ENCODE data around the gene CALU.

Gene CALU

GRCh38 chr7:128794020-128794419, 54.9 kb downstream of the CALU start:
- no peaks in the 10 kb centered on the region for H3K27me3 ChIP-seq (replicated peaks; ENCODE audit: control insufficient read depth, insufficient read depth, low read length, poor library complexity, severe bottlenecking)
- no peak for DNase-seq
- H3K4me1 ChIP-seq (ENCODE audit: control insufficient read depth, insufficient read depth, low read length, poor library complexity, severe bottlenecking), result peaks cover 14% of the 10 kb centered on the region
- H3K27ac ChIP-seq (ENCODE audit: insufficient read depth, low read length, poor library complexity, severe bottlenecking), result no peak overlapping the region
- H3K4me3 ChIP-seq (ENCODE audit: insufficient read depth, low read depth, low read length, poor library complexity, severe bottlenecking), result no peak overlapping the region
- no peaks in the 10 kb centered on the region for H3K36me3 ChIP-seq (ENCODE audit: control insufficient read depth, insufficient read depth, low read length)
- H3K9me3 ChIP-seq (ENCODE audit: control insufficient read depth, low read length), result no peaks in the 10 kb centered on the region

GRCh38 chr7:128794436-128794835, 55.3 kb downstream of the CALU start:
- Histone ChIP-seq H3K9me3 (ENCODE audit: control insufficient read depth, low read length) (no peaks in the 10 kb centered on the region), H3K4me3 (ENCODE audit: insufficient read depth, low read depth, low read length, poor library complexity, severe bottlenecking) (no peak overlapping the region), H3K27ac (ENCODE audit: insufficient read depth, low read length, poor library complexity, severe bottlenecking) (no peak overlapping the region), H3K4me1 (ENCODE audit: control insufficient read depth, insufficient read depth, low read length, poor library complexity, severe bottlenecking) (peaks cover 14% of the 10 kb centered on the region), H3K27me3 (replicated peaks; ENCODE audit: control insufficient read depth, insufficient read depth, low read length, poor library complexity, severe bottlenecking) (no peaks in the 10 kb centered on the region), H3K36me3 (ENCODE audit: control insufficient read depth, insufficient read depth, low read length) (no peaks in the 10 kb centered on the region)
- DNase-seq, result no peak

GRCh38 chr7:128795129-128795528, 56.0 kb downstream of the CALU start:
- Histone ChIP-seq H3K4me1 (ENCODE audit: control insufficient read depth, insufficient read depth, low read length, poor library complexity, severe bottlenecking) (peaks cover 14% of the 10 kb centered on the region), H3K4me3 (ENCODE audit: insufficient read depth, low read depth, low read length, poor library complexity, severe bottlenecking) (no peak overlapping the region), H3K36me3 (ENCODE audit: control insufficient read depth, insufficient read depth, low read length) (no peaks in the 10 kb centered on the region), H3K9me3 (ENCODE audit: control insufficient read depth, low read length) (no peaks in the 10 kb centered on the region), H3K27me3 (replicated peaks; ENCODE audit: control insufficient read depth, insufficient read depth, low read length, poor library complexity, severe bottlenecking) (no peaks in the 10 kb centered on the region), H3K27ac (ENCODE audit: insufficient read depth, low read length, poor library complexity, severe bottlenecking) (no peak overlapping the region)
- DNase-seq, result no peak

GRCh38 chr7:128796327-128796726, 57.2 kb downstream of the CALU start:
- Histone ChIP-seq H3K36me3 (ENCODE audit: control insufficient read depth, insufficient read depth, low read length) (no peaks in the 10 kb centered on the region), H3K4me3 (ENCODE audit: insufficient read depth, low read depth, low read length, poor library complexity, severe bottlenecking) (no peak overlapping the region), H3K27me3 (replicated peaks; ENCODE audit: control insufficient read depth, insufficient read depth, low read length, poor library complexity, severe bottlenecking) (no peaks in the 10 kb centered on the region)

GRCh38 chr7:128799451-128799850, 60.3 kb downstream of the CALU start:
- no peak for DNase-seq
- no peak overlapping the region for H3K27ac ChIP-seq (ENCODE audit: insufficient read depth, low read length, poor library complexity, severe bottlenecking)
- no peaks in the 10 kb centered on the region for H3K36me3 ChIP-seq (ENCODE audit: control insufficient read depth, insufficient read depth, low read length)
- H3K27me3 ChIP-seq (replicated peaks; ENCODE audit: control insufficient read depth, insufficient read depth, low read length, poor library complexity, severe bottlenecking), result no peaks in the 10 kb centered on the region
- no peaks in the 10 kb centered on the region for H3K4me1 ChIP-seq (ENCODE audit: control insufficient read depth, insufficient read depth, low read length, poor library complexity, severe bottlenecking)
- no peak overlapping the region for H3K4me3 ChIP-seq (ENCODE audit: insufficient read depth, low read depth, low read length, poor library complexity, severe bottlenecking)
- H3K9me3 ChIP-seq (ENCODE audit: control insufficient read depth, low read length), result no peaks in the 10 kb centered on the region

More at GRCh38 chr7:128796327-128796726, 57.2 kb downstream of the CALU start:
- no peak for DNase-seq
- Histone ChIP-seq H3K27ac (ENCODE audit: insufficient read depth, low read length, poor library complexity, severe bottlenecking) (no peak overlapping the region), H3K9me3 (ENCODE audit: control insufficient read depth, low read length) (no peaks in the 10 kb centered on the region), H3K4me1 (ENCODE audit: control insufficient read depth, insufficient read depth, low read length, poor library complexity, severe bottlenecking) (peaks cover 8% of the 10 kb centered on the region)

- no peaks in the 10 kb centered on the region for H3K9me3 ChIP-seq (ENCODE audit: control insufficient read depth, low read length)
- H3K27me3 ChIP-seq (replicated peaks; ENCODE audit: control insufficient read depth, insufficient read depth, low read length, poor library complexity, severe bottlenecking), result no peaks in the 10 kb centered on the region
- H3K4me3 ChIP-seq (ENCODE audit: insufficient read depth, low read depth, low read length, poor library complexity, severe bottlenecking), result no peak overlapping the region
- no peak overlapping the region for H3K27ac ChIP-seq (ENCODE audit: insufficient read depth, low read length, poor library complexity, severe bottlenecking)
- DNase-seq, result no peak
- H3K4me1 ChIP-seq (ENCODE audit: control insufficient read depth, insufficient read depth, low read length, poor library complexity, severe bottlenecking), result no peaks in the 10 kb centered on the region
- H3K36me3 ChIP-seq (ENCODE audit: control insufficient read depth, insufficient read depth, low read length), result no peaks in the 10 kb centered on the region
Observed at GRCh38 chr7:128800567-128800966, 61.4 kb downstream of the CALU start.

- no peaks in the 10 kb centered on the region for H3K36me3 ChIP-seq (ENCODE audit: control insufficient read depth, insufficient read depth, low read length)
- H3K4me3 ChIP-seq (ENCODE audit: insufficient read depth, low read depth, low read length, poor library complexity, severe bottlenecking), result no peak overlapping the region
- H3K9me3 ChIP-seq (ENCODE audit: control insufficient read depth, low read length), result no peaks in the 10 kb centered on the region
- H3K27ac ChIP-seq (ENCODE audit: insufficient read depth, low read length, poor library complexity, severe bottlenecking), result no peak overlapping the region
- H3K27me3 ChIP-seq (replicated peaks; ENCODE audit: control insufficient read depth, insufficient read depth, low read length, poor library complexity, severe bottlenecking), result no peaks in the 10 kb centered on the region
- DNase-seq, result no peak
- H3K4me1 ChIP-seq (ENCODE audit: control insufficient read depth, insufficient read depth, low read length, poor library complexity, severe bottlenecking), result no peaks in the 10 kb centered on the region
Observed at GRCh38 chr7:128801003-128801402, 61.8 kb downstream of the CALU start.

- Histone ChIP-seq H3K4me3 (ENCODE audit: insufficient read depth, low read depth, low read length, poor library complexity, severe bottlenecking) (no peak overlapping the region), H3K27me3 (replicated peaks; ENCODE audit: control insufficient read depth, insufficient read depth, low read length, poor library complexity, severe bottlenecking) (no peaks in the 10 kb centered on the region), H3K4me1 (ENCODE audit: control insufficient read depth, insufficient read depth, low read length, poor library complexity, severe bottlenecking) (no peaks in the 10 kb centered on the region), H3K9me3 (ENCODE audit: control insufficient read depth, low read length) (no peaks in the 10 kb centered on the region), H3K27ac (ENCODE audit: insufficient read depth, low read length, poor library complexity, severe bottlenecking) (no peak overlapping the region), H3K36me3 (ENCODE audit: control insufficient read depth, insufficient read depth, low read length) (no peaks in the 10 kb centered on the region)
- DNase-seq, result no peak
Observed at GRCh38 chr7:128801667-128802418, 62.7 kb downstream of the CALU start.

GRCh38 chr7:128804484-128804883, 65.3 kb downstream of the CALU start:
- Histone ChIP-seq H3K27ac (ENCODE audit: insufficient read depth, low read length, poor library complexity, severe bottlenecking) (no peak overlapping the region), H3K4me1 (ENCODE audit: control insufficient read depth, insufficient read depth, low read length, poor library complexity, severe bottlenecking) (no peaks in the 10 kb centered on the region), H3K4me3 (ENCODE audit: insufficient read depth, low read depth, low read length, poor library complexity, severe bottlenecking) (no peak overlapping the region), H3K36me3 (ENCODE audit: control insufficient read depth, insufficient read depth, low read length) (no peaks in the 10 kb centered on the region), H3K27me3 (replicated peaks; ENCODE audit: control insufficient read depth, insufficient read depth, low read length, poor library complexity, severe bottlenecking) (no peaks in the 10 kb centered on the region), H3K9me3 (ENCODE audit: control insufficient read depth, low read length) (no peaks in the 10 kb centered on the region)
- no peak for DNase-seq

GRCh38 chr7:128805225-128805624, 66.1 kb downstream of the CALU start:
- no peaks in the 10 kb centered on the region for H3K36me3 ChIP-seq (ENCODE audit: control insufficient read depth, insufficient read depth, low read length)
- H3K27ac ChIP-seq (ENCODE audit: insufficient read depth, low read length, poor library complexity, severe bottlenecking), result no peak overlapping the region
- H3K4me3 ChIP-seq (ENCODE audit: insufficient read depth, low read depth, low read length, poor library complexity, severe bottlenecking), result no peak overlapping the region
- no peaks in the 10 kb centered on the region for H3K9me3 ChIP-seq (ENCODE audit: control insufficient read depth, low read length)
- no peaks in the 10 kb centered on the region for H3K4me1 ChIP-seq (ENCODE audit: control insufficient read depth, insufficient read depth, low read length, poor library complexity, severe bottlenecking)
- DNase-seq, result no peak
- H3K27me3 ChIP-seq (replicated peaks; ENCODE audit: control insufficient read depth, insufficient read depth, low read length, poor library complexity, severe bottlenecking), result no peaks in the 10 kb centered on the region

All from effector memory CD4-positive, alpha-beta T cell (primary cell).